Mucosa of gallbladder (tissue), 1 donor: ENCODE results near the gene MVB12B. TPM values are rescaled to one million over a fixed set of nuclear protein-coding genes. Genes with fewer than 3 reads are reported as not detected.
A peak's percentile ranks its signal among the peaks of the same experiment; 100 is the strongest.

Source experiments
- DNase-seq: peaks from one replicate; pipeline ENCODE4 v3.0.0-alpha.2; 2020; ENCODE audit warnings: low spot score
- total RNA-seq: library from RNA; stranded (reverse); gene quantifications from one replicate; pipeline ENCODE4 v1.2.1, GENCODE V29; 2021
- donor health status: DM: no; HTN: no; CAD: no.

The MVB12B gene
- total RNA-seq, 1 donor from 2014 or later, result 13.3 TPM

DNA sequence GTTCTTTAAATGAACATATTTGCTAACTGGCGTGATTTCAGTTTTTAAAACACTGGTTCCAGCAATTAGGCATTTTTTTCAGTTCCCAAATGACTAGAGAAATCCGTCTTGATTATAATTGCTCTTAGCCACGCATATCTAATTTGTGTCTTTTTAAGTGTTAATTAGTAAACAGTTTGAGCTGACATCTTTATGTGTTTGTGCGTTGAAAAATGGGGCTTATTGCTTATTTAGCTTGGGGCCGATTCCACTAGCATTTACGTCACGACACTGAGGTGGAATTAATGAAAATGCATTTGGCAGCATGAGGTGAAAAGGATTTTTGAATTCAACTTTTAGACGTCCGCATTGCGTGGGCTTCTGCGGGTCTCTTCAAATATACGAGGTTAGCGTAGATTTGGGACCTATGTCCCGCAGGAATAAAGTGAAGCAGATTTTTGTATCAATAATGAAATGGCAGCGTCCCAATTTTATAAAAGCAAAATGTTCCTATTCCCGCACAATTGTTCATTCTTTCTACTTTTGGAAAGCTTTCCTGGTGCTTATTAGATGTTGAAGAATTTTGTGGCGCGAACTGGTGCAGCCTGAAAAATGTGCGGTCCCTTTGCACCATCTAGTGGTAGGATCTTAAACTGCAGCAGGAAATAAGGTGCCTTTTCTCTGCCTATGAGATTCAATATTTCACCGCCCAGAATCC lies 164.4 kb downstream of the MVB12B start:
- DNase-seq, result peak; percentile 68

DNA sequence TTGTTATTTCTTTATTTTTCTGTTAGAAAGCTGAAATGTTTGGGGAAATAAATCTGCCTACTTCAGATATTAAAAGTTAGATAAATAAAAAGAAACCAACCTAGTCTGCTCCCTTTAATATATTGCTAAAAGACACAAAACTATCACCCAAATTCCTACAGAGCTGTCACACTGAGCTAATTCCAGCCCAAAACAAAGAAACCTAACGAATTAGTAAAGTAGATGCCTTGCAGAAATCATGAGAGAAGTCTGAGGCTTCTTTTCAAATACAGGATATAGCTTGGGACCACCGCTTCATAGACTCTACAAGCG lies 164.9 kb downstream of the MVB12B start:
- no peak for DNase-seq

DNA sequence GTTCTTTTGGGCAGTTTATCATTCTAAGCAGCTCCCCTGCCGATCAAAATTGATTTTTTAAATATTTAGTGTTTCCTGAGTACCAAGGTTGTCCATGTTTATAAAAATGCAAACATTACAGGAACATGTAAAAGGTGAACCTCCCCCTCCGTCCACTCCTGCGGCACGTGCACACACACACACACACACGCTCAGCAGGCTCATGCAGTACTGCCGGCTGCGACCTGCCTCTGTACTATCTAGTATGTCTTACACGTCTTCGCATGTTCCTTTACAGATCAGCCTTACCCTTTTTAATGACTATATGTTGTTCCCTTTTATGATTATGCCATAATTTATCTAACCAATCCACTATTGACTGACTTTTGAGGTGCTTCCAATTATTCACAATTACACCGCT lies 165.3 kb downstream of the MVB12B start:
- DNase-seq, result no peak

DNA sequence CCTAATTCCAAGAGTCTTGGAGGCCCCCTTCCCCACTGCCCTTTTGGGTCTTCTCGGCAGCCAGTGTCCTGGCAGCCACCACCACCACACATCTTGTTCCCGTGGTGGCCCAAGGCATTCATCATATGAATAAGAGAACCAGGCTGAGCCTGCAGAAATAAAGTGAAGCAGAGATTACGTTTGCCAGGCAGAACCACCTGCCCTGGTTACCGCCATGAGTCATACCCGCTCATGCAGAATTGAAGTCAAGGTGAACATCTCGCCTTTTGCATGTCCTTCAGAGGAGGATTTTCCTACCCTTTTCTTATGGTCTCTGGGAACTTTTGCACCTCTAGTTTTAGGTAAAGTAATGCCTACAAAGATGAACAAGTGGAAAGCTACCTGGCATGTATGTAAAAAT lies 167.6 kb downstream of the MVB12B start:
- no peak for DNase-seq

DNA sequence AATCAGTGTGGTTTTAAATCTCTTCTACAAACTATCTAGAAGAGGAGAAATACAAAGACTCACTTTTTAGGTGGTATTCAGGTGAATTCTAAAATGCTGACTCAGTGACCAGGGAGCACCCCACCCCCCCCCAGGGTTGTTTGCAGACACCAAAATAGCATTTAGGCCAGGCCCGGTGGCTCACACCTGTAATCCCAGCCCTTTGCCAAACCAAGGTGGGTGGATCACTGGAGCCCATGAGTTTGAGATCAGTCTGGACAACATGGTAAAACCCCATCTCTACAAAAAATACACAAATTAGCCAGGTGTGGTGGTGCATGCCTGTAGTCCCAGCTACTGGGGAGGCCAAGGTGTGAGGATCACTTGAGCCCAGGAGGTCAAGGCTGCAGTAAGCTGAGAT lies 168.1 kb downstream of the MVB12B start:
- no peak for DNase-seq

DNA sequence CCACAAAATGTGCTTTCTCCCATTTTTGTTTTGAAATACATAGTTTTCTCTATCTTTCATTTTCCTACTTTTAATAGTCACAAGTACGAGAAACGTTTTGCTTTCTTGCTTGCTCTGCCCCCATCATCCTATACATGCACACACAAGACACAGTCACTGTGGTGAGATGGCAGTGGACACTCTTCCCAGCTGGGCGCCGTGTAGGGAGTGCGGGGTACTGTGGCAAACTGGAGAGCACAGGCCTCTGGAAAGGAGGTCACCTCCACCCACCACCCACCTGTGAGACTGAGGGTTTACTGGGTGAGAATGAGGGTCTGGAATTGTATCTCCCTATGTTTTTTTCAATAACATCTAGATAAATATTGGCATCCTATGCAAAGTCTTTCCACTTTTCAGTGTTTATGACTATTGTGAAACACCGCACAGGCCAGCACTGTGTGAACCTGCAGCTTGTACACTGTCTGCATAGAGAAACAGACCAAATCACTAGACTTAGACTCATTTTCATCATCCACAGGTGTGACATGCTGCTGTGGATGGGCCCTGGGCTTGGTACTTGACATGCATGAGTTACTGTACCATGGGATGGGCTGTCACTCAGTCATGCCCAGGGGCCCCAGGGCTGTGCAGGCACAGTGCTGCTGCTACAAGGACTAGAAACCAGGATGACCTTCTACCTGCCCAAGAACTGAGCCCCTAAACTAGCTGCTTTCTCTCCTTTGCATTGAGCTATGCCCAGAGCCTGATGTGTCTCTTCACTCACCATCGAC lies 169.0 kb downstream of the MVB12B start:
- DNase-seq, result no peak

DNA sequence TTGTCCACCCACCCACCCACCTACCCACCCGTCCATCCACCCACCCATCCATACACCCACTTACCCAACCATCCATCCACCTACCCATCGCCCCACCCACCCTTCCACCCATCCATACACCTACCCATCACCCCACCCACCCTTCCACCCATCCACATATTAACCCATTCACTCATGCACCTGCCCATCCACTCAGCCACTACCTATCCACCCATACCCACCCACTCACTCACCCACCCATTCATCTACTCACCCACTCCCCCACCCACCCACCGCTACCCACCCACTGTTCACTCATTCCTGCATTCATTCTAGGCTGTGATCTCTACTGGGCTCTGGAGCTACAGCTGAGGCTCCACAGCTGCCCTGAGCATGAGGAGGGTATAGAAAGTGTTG lies 169.6 kb downstream of the MVB12B start:
- DNase-seq, result no peak

DNA sequence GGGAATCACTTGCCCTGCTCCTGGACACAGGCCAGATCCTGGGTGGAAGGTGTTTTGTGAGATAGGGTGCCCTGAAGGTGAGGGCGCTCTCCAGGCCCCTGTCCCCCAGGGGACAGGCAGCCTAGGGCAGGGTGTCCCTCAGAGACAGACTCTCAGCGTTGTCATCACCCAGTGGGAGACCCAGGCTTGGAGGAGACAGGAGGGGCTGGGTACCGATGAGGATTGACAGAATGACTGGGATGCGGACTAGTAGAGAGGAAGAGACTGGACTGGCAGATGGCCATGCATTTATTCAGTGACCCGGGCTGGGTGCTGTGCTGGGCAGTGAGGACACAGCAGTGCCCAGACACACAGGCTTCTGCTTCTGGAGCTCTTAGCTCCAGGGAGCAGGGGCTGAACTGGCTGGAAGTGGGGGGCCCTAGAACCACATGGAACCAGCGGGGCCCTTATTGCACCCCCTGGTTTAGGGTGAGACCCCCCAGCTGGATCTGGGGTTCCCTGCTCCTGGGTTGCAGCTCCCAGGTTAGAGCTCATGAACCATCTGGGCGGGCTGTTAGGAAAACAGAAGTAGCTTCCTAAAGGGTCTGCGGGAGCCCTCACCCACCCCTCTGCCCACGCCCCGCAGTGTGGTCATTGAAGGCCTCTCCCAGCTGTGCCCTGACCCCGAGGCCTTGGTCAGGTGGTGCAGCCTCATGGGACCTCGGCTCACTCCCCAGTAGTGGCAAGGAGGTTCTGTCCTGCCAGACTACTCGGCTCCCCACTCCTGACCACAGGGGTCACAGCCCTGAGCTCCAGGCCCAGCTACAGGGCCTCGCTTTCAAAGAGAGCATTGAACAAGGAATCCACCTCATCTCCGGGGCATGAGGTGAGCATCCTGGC lies 170.4 kb downstream of the MVB12B start:
- no peak for DNase-seq

DNA sequence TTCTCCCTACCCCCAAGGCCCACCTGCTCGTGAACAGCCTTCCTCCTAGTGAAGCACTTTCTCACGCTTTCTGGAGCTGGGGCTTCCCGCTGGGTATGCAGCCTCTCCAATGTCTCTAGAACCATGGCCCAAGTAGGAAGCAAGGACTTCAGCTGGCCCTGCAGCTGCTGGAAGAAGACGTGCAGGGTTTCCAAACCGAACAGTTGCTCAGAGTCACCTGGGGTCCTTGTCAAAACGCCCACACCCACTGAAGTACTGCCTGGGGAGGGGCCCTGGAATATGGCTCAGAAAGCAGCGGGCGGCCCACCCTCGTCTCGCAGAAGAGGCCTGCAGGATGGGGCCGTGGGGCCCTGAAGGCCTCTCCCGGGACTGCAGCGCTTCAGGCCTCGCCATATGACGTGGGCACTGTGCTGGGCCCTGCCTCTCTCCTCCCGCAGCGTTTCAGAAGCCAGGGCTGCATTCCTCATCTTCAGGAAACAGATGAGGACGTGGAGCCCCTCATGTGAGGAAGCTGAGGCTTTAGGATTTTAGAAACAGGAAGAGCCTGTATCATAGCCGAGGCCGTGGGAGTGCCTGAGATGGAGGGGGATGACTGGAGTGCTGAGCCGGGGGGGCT lies 171.1 kb downstream of the MVB12B start:
- no peak for DNase-seq

DNA sequence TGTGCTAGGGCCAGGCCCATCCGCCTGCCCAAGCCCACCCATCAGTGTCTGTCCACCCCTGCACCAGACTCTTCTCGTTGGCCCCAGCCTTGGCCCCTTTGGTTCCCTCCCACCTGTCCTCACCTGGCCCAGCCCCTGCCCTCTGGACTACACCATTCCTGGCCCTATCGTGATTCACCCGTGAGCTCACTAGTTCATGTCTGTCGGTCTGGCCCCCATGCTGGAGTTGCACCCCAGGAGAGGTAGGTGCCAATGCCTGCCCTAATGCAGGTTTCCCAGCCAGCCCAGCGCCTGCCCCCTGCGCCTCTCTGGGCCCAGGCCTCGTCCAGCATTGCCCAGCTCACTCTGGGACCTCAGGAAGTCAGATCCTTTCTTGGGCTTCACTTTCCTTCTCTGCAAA lies 171.7 kb downstream of the MVB12B start:
- no peak for DNase-seq

DNA sequence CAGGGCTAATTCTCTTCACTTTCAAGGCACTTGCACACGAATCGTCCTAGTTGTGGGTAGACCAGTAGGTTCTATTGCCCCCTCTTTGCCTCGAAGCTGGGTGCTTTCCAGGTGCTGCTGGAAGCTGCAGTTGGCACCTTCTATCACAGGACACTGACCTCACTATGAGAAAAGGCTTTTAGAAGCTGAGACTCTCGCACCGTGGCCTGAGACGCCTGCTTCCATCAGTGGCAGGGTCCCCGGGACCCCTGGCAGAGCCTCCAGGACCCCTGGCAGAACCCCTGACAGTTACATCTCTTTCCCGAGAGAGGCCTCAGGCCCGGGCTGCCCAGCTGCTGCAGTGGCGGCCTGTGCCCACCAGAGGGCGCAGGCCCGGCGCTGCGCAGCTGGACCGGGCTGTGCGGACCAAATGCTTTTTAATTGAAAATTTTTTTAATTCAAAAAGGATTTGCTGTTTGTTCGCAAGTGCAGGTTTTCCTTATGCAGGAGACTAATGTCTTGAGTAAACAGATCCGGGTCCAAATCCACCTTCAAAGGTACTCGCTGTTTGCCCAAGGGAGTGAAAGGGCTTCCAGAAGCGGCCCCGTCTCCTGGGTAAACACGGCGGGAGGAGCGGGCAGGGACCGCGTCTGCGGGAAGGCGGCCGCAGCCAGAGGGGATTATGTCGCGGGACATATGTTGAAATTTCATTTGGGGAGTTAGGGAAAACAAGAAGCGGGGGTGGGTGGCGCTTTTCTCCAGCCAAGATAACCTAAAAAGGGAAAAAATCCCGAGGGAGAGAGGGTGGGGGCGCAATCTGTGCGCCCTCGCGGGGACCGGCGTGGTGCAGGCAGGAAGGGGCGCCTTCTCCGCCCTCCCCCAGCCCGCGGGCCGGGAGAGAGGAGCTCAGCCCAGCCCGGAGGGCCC lies 172.6 kb downstream of the MVB12B start:
- no peak for DNase-seq

DNA sequence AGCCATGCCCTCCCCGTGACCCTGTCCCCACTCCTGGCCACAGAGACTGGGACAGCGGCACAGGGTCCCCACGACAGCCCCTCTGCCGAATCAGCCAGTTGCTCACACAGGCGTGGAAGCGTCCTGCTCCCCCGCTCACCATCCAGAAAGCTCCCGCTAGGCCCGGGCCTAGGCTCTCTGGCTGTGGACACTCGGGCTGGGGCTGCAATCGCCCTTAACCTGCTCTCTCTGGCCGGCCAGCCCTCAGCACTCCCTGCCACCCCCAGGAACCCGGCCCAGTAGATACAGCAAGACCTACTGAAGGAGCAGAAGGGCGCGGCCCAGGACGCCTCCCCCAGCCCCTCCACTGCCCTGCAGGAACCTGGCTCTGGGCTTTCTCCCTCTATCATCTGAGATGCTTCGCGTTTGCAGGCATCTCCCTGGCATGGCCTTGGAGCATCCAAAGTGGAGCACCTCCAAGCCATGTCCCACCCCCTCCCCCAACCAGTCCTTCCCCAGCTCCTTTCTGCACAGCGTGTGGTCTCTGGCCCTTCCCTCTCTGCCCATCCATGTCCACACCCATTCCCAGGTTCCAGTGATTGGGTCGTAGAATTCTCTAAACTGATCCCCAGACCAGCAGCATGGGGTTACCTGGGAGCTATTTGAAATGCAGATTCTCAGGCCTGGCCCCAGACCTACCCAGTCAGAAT lies 173.4 kb downstream of the MVB12B start:
- DNase-seq, result no peak

DNA sequence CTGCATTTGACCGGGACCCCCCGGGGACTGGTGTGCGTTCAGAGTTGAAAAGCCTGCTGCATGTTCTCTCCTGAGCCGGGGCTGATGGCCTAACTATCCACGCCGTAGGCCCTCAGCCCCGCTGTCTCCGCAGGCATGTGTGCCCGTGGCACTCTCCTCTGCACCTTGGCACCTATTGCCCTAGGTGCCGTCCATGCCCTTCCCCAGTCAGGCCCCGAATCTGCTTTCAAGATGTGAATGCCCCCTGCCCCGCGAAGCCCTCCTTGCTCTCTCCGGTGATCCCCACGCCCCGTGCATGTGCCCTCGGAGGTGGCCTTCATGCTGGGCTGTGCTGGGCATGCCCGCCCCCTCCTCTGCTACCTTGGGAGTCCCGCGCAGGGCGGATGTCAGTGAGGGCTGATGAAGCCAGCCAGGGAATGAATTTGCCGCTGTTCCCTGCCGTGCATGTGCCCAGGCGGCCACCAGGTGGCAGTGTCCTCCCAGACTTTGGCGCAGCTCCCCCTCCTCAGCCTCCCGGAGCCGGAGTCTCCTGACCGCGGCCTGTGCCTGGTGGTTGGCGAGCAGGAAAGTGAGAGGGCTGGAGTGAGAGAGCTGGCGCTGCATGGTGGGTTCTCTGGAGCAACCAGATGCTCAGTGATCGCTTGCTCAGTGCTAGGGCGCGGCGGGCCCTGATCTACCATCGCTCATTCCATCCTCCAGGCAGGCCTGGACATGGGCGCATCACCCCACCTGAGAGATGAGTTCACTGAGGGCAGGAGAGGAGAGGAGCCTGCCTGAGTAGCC lies 174.2 kb downstream of the MVB12B start:
- peak; percentile 71 for DNase-seq

DNA sequence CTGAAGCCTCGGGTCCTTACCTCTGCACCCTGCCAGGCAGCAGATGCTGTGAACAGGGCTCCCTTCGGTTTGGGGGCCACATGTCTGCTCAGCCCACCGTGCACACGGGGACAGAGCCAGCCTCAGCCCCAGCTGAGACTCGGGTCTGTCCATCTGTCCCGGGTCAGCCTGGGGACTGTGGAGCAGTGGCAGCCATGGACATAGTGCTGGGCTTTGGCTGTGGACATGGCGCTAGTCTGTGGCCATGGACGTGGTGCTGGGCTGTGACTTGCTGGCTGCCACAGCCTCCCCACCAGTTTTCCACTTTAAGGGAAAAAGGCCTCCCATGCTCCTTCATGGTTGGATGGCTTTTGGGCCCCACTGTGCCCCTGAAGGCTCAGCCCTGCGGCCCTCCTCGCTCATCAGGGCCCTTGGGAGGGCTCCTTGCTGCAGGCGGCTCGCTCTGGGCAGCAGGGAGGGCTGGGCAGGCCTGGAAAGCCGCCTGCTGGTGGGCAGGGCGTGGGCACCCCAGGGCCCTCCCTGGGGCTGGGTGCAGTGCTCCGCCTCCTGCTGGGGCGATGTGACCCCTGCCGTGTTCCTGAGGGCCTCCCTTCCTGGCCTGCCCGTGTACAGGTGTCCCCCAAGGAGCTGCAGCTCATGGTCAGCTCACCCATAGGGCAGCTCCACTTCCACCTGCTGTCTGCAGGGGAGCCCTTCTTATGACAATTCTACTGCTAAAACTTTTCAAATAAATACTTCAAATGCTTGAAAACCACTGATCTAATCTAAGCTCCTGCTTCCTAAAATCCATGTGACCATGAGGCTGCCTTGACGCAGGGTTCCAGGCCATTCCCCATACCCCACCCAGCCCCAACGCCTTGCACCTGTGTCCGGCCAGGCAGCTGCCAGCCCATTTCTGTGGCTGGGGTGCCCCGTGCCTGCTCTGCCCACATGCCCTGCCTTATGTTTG lies 175.0 kb downstream of the MVB12B start:
- DNase-seq, result no peak

DNA sequence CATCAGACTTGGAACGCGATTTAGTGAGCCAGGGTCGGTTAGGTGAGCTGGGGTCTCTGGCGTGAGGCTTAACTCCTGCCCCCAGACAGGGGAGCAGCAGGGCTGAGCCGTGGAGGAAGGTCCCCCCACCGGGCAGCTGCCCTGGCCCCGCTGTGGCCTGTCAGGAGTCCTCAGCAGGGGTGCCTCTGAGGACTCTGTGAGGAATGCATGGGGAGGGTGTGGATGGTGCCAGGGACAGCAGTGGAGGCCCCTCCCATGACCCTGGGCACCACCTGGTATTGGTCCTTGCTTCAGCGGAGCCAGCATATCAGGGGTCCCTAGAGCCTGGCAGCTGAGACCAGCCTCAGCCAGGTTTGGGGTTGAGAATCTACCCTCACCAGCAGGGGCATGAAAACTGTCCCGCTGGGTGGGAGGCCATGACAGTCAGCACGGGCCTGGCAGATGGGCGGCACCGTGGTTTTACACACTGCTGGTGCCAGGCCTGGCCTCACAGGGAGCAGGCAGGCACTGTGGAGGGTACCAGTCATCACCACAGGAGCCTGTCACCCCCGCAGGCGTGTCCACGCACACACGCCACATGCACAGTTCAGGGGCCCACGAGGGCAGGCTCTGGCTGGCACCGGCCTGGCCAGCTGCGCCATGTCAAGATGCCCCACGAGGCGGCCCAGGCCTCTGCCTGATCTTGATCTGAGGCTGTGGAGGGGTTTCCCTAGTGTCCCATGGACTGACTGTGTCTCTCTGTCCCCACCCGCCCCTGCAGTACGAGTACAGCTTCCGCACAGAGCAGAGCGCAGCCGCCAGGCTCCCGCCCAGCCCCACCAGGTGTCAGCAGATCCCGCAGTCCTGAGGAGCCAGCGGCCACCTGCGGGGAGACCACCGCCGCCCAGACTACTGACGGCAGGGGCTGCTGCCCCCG lies 176.0 kb downstream of the MVB12B start:
- no peak for DNase-seq

DNA sequence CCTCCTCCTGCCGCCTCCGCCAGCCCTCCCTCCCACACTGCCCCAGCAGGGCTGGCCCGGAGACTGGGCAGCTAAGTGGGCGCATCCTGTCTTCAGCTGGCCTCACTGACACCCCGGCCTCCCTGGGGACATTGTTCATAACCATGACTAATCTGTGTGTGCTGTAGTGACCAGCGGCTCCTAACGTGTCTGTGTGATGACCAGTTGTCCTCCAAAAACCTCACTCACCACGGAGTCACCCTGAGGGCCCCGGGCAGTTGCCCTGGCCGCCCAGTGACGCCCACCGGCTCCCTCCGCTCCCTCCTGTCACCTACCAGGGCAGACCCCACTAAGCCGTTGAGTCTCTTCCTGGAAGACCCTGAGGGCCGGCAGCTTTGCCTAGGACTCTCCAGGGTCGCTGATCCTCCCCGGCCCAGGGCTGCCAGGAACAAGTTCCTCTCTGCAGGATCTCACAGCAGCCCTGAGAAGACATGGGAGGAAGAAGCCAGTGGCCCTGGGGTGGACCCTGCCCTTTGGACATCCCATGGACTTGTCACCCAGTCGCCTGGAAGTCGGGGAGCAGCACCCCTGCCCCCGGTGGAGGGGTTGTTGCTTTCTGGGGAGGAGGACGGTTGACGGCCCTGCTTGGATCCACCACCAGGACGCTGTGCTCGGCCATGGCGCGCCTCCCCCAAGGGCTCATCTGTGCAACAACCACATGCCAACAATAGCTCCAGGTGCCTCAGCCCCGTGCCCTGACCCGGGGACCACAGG lies 176.9 kb downstream of the MVB12B start:
- no peak for DNase-seq
